Motor neuron (in vitro differentiated cells): Measurements from ENCODE around the gene KIF12. TPM values are rescaled to one million over a fixed set of nuclear protein-coding genes. Genes with fewer than 3 reads are reported as not detected.

Experiments
- ATAC-seq, 8 experiments: fragments of 200-7000 bp; cut with Tn5 transposase; replicated peaks in 6 of 8; 2 replicates each; pipeline ENCODE4 v1.8.0; 2021; ENCODE audit warnings: mild to moderate bottlenecking in 8 of 8, moderate library complexity in 8 of 8
- H3K27ac ChIP-seq, 2 donors: fragments of 250-450 bp; sonication (Bioruptor Pico); 2 replicates each; pipeline ENCODE4 v1.9.0; 2021; ENCODE audit warnings: antibody characterized with exemption in 2 of 2, mild to moderate bottlenecking in 2 of 2, moderate library complexity in 1 of 2
- H3K4me1 ChIP-seq, 2 donors: fragments of 250-450 bp; sonication (Bioruptor Pico); replicated peaks in 1 of 2; 2 replicates each; pipeline ENCODE4 v1.6.1; 2021; ENCODE audit warnings: antibody characterized with exemption in 2 of 2, mild to moderate bottlenecking in 2 of 2, moderate library complexity in 1 of 2
- H3K4me3 ChIP-seq, 5 donors: fragments of 250-450 bp; sonication (Bioruptor Pico); 2 replicates each; pipeline ENCODE4 v1.9.0; 2021; ENCODE audit warnings: antibody characterized with exemption in 5 of 5, mild to moderate bottlenecking in 5 of 5, moderate library complexity in 4 of 5
- WGBS, 10 experiments: fragments of 450-650 bp; shearing (Covaris generic); methylation state at CpG; one replicate each; pipeline ENCODE4 v1.0.0; 2022; 5-methylcytosine and 5-hydroxymethylcytosine counted together
- in situ Hi-C, 9 experiments: fragments of 400-800 bp; cut with MboI; loops; one replicate each; pipeline ENCODE4 v1.15.0; 2021; ENCODE audit warnings: low sequenced_read_pairs in 9 of 9, low pct_unique_long_range_greater_than_20kb in 2 of 9; ENCODE audit not compliant: unreplicated experiment in 9 of 9
- total RNA-seq, 8 experiments: library from RNA; unstranded; fragments of 300-600 nt; gene quantifications; 2 replicates each; pipeline versions ENCODE4 v1.2.3 to v1.2.4, GENCODE V29; 2022

KIF12 gene
- total RNA-seq, 8 experiments from 2014 or later: 0.46 to 2.0 (median 0.96) TPM; not detected in 3

GRCh38 chr9:114096041-114096511 is 3.0 kb downstream of the KIF12 start:
- 43 to 100% (median 80%) methylated on average over 1 to 3 of the region's 9 CpGs; no CpG with 5 or more reads in 5 of the 10 experiments for WGBS, 10 experiments
- Histone ChIP-seq H3K27ac (no peak overlapping the region), H3K4me3 (no peak overlapping the region), H3K4me1 (peaks cover 3 to 15% of the 10 kb centered on the region in 2 donors)
- in situ Hi-C loops: loop anchor here in 3 of 9 experiments (25.0 kb wide), 1 partner anchor 191 kb away; no protein-coding TSS in a partner anchor
- no peak for ATAC-seq

- Histone ChIP-seq H3K4me1 (peaks cover 3 to 11% of the 10 kb centered on the region in 2 donors), H3K4me3 (no peak overlapping the region), H3K27ac (no peak overlapping the region)
- 61 to 97% (median 82%) methylated on average over 3 to 7 of the region's 12 CpGs; no CpG with 5 or more reads in 6 of the 10 experiments for WGBS, 10 experiments
- in situ Hi-C loops: loop anchor here in 3 of 9 experiments (25.0 kb wide), 1 partner anchor 192 kb away; no protein-coding TSS in a partner anchor
- no peak for ATAC-seq
Measured at GRCh38 chr9:114094971-114095370, 4.1 kb downstream of the KIF12 start.

- no peak for ATAC-seq
- H3K4me3 ChIP-seq: no peak overlapping the region
- 33 to 100% (median 78%) methylated on average over 1 to 4 of the region's 9 CpGs; no CpG with 5 or more reads in 6 of the 10 experiments for WGBS, 10 experiments
- H3K27ac ChIP-seq: no peak overlapping the region
- in situ Hi-C loops: loop anchor here in 3 of 9 experiments (25.0 kb wide), 1 partner anchor 193 kb away; no protein-coding TSS in a partner anchor
- H3K4me1 ChIP-seq: peaks cover 0 to 3% of the 10 kb centered on the region in 2 donors
Measured at GRCh38 chr9:114093761-114094505, 5.2 kb downstream of the KIF12 start.

- ATAC-seq: no peak
- no peaks in the 10 kb centered on the region for H3K4me1 ChIP-seq
- in situ Hi-C loops: loop anchor here in 3 of 9 experiments (25.0 kb wide), 1 partner anchor 194 kb away; no protein-coding TSS in a partner anchor
- no peak overlapping the region for H3K4me3 ChIP-seq
- H3K27ac ChIP-seq: no peak overlapping the region
- 60 to 83% methylated on average over 1 to 4 of the region's 4 CpGs; no CpG with 5 or more reads in 8 of the 10 experiments for WGBS, 10 experiments
Measured at GRCh38 chr9:114093031-114093471, 6.0 kb downstream of the KIF12 start.

- H3K4me1 ChIP-seq: no peaks in the 10 kb centered on the region
- 80 to 100% methylated on average over 1 of the region's 4 CpGs; no CpG with 5 or more reads in 8 of the 10 experiments for WGBS, 10 experiments
- H3K4me3 ChIP-seq: no peak overlapping the region
- H3K27ac ChIP-seq: no peak overlapping the region
- ATAC-seq: no peak
- in situ Hi-C loops: loop anchor here in 3 of 9 experiments (25.0 kb wide), 1 partner anchor 195 kb away; no protein-coding TSS in a partner anchor
Measured at GRCh38 chr9:114092336-114092735, 6.8 kb downstream of the KIF12 start.

GRCh38 chr9:114091711-114092110 is 7.4 kb downstream of the KIF12 start:
- Histone ChIP-seq H3K4me1 (no peaks in the 10 kb centered on the region), H3K4me3 (no peak overlapping the region), H3K27ac (no peak overlapping the region)
- ATAC-seq: no peak
- no CpG with 5 or more reads among the region's 8 CpGs for WGBS, 10 experiments
- in situ Hi-C loops: loop anchor here in 3 of 9 experiments (25.0 kb wide), 1 partner anchor 196 kb away; no protein-coding TSS in a partner anchor

GRCh38 chr9:114090798-114091197 is 8.3 kb downstream of the KIF12 start:
- H3K4me3 ChIP-seq: no peak overlapping the region
- H3K4me1 ChIP-seq: no peaks in the 10 kb centered on the region
- in situ Hi-C loops: loop anchor here in 3 of 9 experiments (25.0 kb wide), 1 partner anchor 197 kb away; no protein-coding TSS in a partner anchor
- WGBS, 10 experiments: 20 to 100% (median 83%) methylated on average over 1 to 2 of the region's 4 CpGs; no CpG with 5 or more reads in 3 of the 10 experiments
- no peak for ATAC-seq
- no peak overlapping the region for H3K27ac ChIP-seq

GRCh38 chr9:114089206-114089840 is 9.8 kb downstream of the KIF12 start:
- Histone ChIP-seq H3K4me1 (no peaks in the 10 kb centered on the region), H3K4me3 (no peak overlapping the region), H3K27ac (no peak overlapping the region)
- 57 to 100% (median 95%) methylated on average over 1 to 3 of the region's 4 CpGs; no CpG with 5 or more reads in 6 of the 10 experiments for WGBS, 10 experiments
- in situ Hi-C loops: loop anchor here in 4 of 9 experiments (10.0 to 25.0 kb wide), 2 partner anchors 198 to 205 kb away; no protein-coding TSS in a partner anchor
- no peak for ATAC-seq

GRCh38 chr9:114088571-114089170 is 10.4 kb downstream of the KIF12 start:
- Histone ChIP-seq H3K4me3 (no peak overlapping the region), H3K4me1 (no peaks in the 10 kb centered on the region), H3K27ac (no peak overlapping the region)
- no peak for ATAC-seq
- WGBS, 10 experiments: 56 to 94% (median 89%) methylated on average over 2 to 7 of the region's 7 CpGs; no CpG with 5 or more reads in 1 of the 10 experiments
- in situ Hi-C loops: loop anchor here in 4 of 9 experiments (10.0 to 25.0 kb wide), 2 partner anchors 199 to 206 kb away; no protein-coding TSS in a partner anchor

GRCh38 chr9:114087721-114088120 is 11.4 kb downstream of the KIF12 start:
- no peak overlapping the region for H3K4me3 ChIP-seq
- H3K4me1 ChIP-seq: no peaks in the 10 kb centered on the region
- no peak overlapping the region for H3K27ac ChIP-seq
- in situ Hi-C loops: loop anchor here in 4 of 9 experiments (10.0 to 25.0 kb wide), 2 partner anchors 200 to 207 kb away; no protein-coding TSS in a partner anchor
- ATAC-seq: peak in 2 of 8 experiments; percentile 29 to 30
- 14 to 60% (median 60%) methylated on average over 1 to 7 of the region's 7 CpGs; no CpG with 5 or more reads in 5 of the 10 experiments for WGBS, 10 experiments

- H3K27ac ChIP-seq: no peak overlapping the region
- WGBS, 10 experiments: 13 to 100% (median 68%) methylated on average over 1 to 4 of the region's 4 CpGs
- no peaks in the 10 kb centered on the region for H3K4me1 ChIP-seq
- in situ Hi-C loops: loop anchor here in 4 of 9 experiments (10.0 to 25.0 kb wide), 2 partner anchors 201 to 208 kb away; no protein-coding TSS in a partner anchor
- ATAC-seq: no peak
- H3K4me3 ChIP-seq: no peak overlapping the region
Measured at GRCh38 chr9:114086607-114087006, 12.5 kb downstream of the KIF12 start.

- Histone ChIP-seq H3K27ac (no peak overlapping the region), H3K4me1 (no peaks in the 10 kb centered on the region), H3K4me3 (no peak overlapping the region)
- WGBS, 10 experiments: 40 to 97% (median 80%) methylated on average over 1 to 5 of the region's 6 CpGs; no CpG with 5 or more reads in 1 of the 10 experiments
- in situ Hi-C loops: loop anchor here in 4 of 9 experiments (10.0 to 25.0 kb wide), 2 partner anchors 201 to 209 kb away; no protein-coding TSS in a partner anchor
- ATAC-seq: no peak
Measured at GRCh38 chr9:114086009-114086408, 13.1 kb downstream of the KIF12 start.
